Measurements from ENCODE around the gene IL17RC. TPM values are rescaled to one million over a fixed set of nuclear protein-coding genes. Genes with fewer than 3 reads are reported as not detected.

Gene IL17RC
- total RNA-seq, 1 experiment from 2014 or later: 23.0 TPM

GRCh38 chr3:9944271-9944670 lies 27.4 kb downstream of the IL17RC start:
- DNase-seq (ENCODE audit: low spot score): no peak

- DNase-seq (ENCODE audit: low spot score): no peak
These were observed 28.5 kb downstream of the IL17RC start for GRCh38 chr3:9945358-9945757.

- peak; percentile 64 for DNase-seq (ENCODE audit: low spot score)
These were observed 29.5 kb downstream of the IL17RC start for GRCh38 chr3:9946112-9947024.

- DNase-seq (ENCODE audit: low spot score): peak; percentile 47
These were observed 30.4 kb downstream of the IL17RC start for GRCh38 chr3:9947025-9947995.

- no peak for DNase-seq (ENCODE audit: low spot score)
These were observed 31.7 kb downstream of the IL17RC start for GRCh38 chr3:9948586-9948985.

- no peak for DNase-seq (ENCODE audit: low spot score)
These were observed 32.2 kb downstream of the IL17RC start for GRCh38 chr3:9949115-9949514.

GRCh38 chr3:9949626-9950025 lies 32.7 kb downstream of the IL17RC start:
- no peak for DNase-seq (ENCODE audit: low spot score)

- no peak for DNase-seq (ENCODE audit: low spot score)
These were observed 34.2 kb downstream of the IL17RC start for GRCh38 chr3:9951126-9951525.

GRCh38 chr3:9951598-9951961 lies 34.7 kb downstream of the IL17RC start:
- no peak for DNase-seq (ENCODE audit: low spot score)

GRCh38 chr3:9951962-9952805 lies 35.3 kb downstream of the IL17RC start, which contains the start of gene PRRT3:
PRRT3 (minus strand) TSS chr3:9952408; CDS start chr3:9950115, 2,293 bp downstream.
- no peak for DNase-seq (ENCODE audit: low spot score)

- peak; percentile 36 for DNase-seq (ENCODE audit: low spot score)
These were observed 38.2 kb downstream of the IL17RC start for GRCh38 chr3:9955067-9955502.

GRCh38 chr3:9955611-9956352 lies 38.9 kb downstream of the IL17RC start:
- DNase-seq (ENCODE audit: low spot score): no peak

GRCh38 chr3:9957214-9957613 lies 40.3 kb downstream of the IL17RC start:
- no peak for DNase-seq (ENCODE audit: low spot score)

GRCh38 chr3:9965200-9965875 lies 48.4 kb downstream of the IL17RC start:
- no peak for DNase-seq (ENCODE audit: low spot score)

- DNase-seq (ENCODE audit: low spot score): no peak
These were observed 49.9 kb downstream of the IL17RC start for GRCh38 chr3:9966841-9967240.

GRCh38 chr3:9969632-9970019 lies 52.7 kb downstream of the IL17RC start:
- no peak for DNase-seq (ENCODE audit: low spot score)

- no peak for DNase-seq (ENCODE audit: low spot score)
These were observed 53.2 kb downstream of the IL17RC start for GRCh38 chr3:9970020-9970652.

GRCh38 chr3:9976721-9977709 lies 60.1 kb downstream of the IL17RC start:
- peak; percentile 98 for DNase-seq (ENCODE audit: low spot score)
